OCI-LY3 (cell line): ENCODE data around the gene ASTN1.

Experiments used
- CTCF ChIP-seq: fragments of 200-600, 300-600 bp; sonication (generic); IDR thresholded peaks from 2 replicates; pipeline ENCODE4 v1.5.1; 2014; ENCODE audit warnings: antibody characterized with exemption, low read length, low read depth
- EZH2phosphoT487 ChIP-seq: fragments of 200-600 bp; shearing (Covaris generic); IDR thresholded peaks from 2 replicates; pipeline ENCODE4 v1.6.1; 2018; ENCODE audit warnings: antibody characterized with exemption, mixed run types, low read depth

DNA sequence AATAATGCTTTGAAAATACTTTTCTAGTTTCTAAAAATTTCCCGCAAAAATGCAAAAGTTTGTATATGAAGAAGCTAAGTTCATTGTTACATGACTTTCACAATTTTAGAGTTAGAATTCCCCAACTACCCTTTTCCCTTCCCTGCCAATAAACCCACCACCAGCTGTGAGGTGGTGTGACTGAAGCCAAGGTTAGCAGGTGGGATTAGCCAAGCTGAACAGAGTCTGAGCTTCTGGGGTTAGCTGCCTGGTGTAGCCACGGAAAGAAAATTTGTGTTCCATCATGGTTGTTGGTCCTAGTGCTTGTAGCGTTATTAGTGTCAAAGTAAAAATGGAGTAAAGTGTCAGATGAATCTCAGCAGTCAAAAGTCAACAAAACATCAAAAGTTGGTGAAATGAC, 110.9 kb downstream of the ASTN1 start:
- TF ChIP-seq CTCF = no peak
- TF ChIP-seq EZH2phosphoT487 = no peak
